NB4 (cell line): ENCODE data around the gene TCEAL5.

ENCODE experiments used
- CTCF ChIP-seq: IDR thresholded peaks from one replicate; pipeline ENCODE4 v1.5.1; 2012; ENCODE audit warnings: low read depth, low read length
- MYC ChIP-seq: IDR thresholded peaks from 2 replicates; pipeline ENCODE4 v1.6.1; 2011; ENCODE audit warnings: low read depth, low read length

GRCh38 chrX:103233263-103233662 lies 43.3 kb downstream of the TCEAL5 start:
- TF ChIP-seq CTCF (no peak), MYC (no peak)
